Activated naive CD8-positive, alpha-beta T cell treated with anti-CD3 and anti-CD28 coated beads for 36 hours (primary cell): ENCODE data around the gene USP6. TPM values are rescaled to one million over a fixed set of nuclear protein-coding genes. Genes with fewer than 3 reads are reported as not detected.
A peak's percentile ranks its signal among the peaks of the same experiment; 100 is the strongest.
"Not testable (repeated sequence)": the region's sequence is repeated elsewhere in the genome, so short reads cannot be mapped to it uniquely, and the experiment has no call there.

Source experiments
- DNase-seq: peaks from one replicate; pipeline ENCODE4 v3.0.0; 2021
- H3K27ac Mint-ChIP-seq: one replicate; pipeline ENCODE4 v1.8.0; 2022; ENCODE audit warnings: mild to moderate bottlenecking, moderate library complexity, mixed read lengths
- H3K27me3 Mint-ChIP-seq: one replicate; pipeline ENCODE4 v1.8.0; 2022; ENCODE audit warnings: mild to moderate bottlenecking, mixed read lengths
- H3K36me3 Mint-ChIP-seq: one replicate; pipeline ENCODE4 v1.8.0; 2021; ENCODE audit warnings: mild to moderate bottlenecking, mixed read lengths
- H3K4me1 Mint-ChIP-seq: one replicate; pipeline ENCODE4 v1.8.0; 2021; ENCODE audit warnings: mixed read lengths
- H3K4me3 Mint-ChIP-seq: one replicate; pipeline ENCODE4 v1.8.0; 2022; ENCODE audit warnings: mild to moderate bottlenecking, moderate library complexity, mixed read lengths
- H3K9me3 Mint-ChIP-seq: one replicate; pipeline ENCODE4 v1.8.0; 2022; ENCODE audit warnings: mixed read lengths
- total RNA-seq, 2 experiments: library from RNA; stranded (reverse); gene quantifications; one replicate each; pipeline ENCODE4 v1.2.3, GENCODE V29; 2021

The USP6 gene
- total RNA-seq, 2 experiments from 2014 or later, result 0.04 to 0.10 TPM

DNA sequence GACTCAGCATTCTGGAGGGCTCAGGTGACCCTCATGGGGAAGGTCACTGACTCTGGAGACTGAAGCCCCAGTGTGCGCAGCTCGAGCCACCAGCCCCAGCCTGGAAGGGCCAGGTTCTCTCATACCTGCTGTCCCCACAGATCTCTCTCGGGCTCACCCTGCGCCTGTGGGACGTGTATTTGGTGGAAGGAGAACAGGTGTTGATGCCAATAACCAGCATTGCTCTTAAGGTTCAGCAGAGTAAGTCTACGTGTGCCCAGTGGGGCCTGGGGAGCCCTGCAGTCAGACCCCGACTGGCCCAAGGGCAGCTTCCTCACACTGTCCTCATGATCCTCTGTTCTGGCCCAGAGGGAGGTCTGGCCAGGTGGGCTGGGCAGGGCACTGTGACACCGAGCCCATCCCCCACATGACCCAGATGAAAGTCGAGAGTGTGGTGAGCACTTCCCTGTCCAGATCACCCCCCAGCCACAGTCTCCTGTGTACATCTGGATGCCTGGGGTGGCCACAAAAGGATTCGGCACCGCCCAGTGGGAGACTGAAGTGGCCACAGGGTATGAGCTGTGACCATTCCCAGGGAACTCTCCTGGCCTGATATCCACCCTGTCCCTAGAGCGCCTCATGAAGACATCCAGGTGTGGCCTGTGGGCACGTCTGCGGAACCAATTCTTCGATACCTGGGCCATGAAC lies 21.8 kb downstream of the USP6 start:
- DNase-seq, H3K9me3 Mint-ChIP-seq, H3K27ac Mint-ChIP-seq, H3K27me3 Mint-ChIP-seq, H3K4me3 Mint-ChIP-seq, H3K36me3 Mint-ChIP-seq, H3K4me1 Mint-ChIP-seq: not testable (repeated sequence)

DNA sequence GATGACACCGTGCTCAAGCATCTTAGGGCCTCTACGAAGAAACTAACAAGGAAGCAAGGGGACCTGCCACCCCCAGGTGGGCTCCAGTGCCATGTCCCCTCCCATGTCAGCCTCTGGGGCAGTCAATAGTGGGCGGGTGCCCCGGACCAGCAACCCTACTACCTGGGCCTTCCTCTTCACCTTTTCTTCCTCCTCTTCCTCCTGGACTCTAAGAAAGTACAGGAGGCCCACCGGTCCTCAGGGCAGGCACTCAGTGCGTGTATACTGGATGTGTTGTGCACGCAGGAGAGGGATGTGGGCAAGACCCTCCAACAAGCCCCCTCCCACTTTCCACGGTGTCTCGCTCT lies 22.3 kb downstream of the USP6 start:
- H3K27ac Mint-ChIP-seq, H3K36me3 Mint-ChIP-seq, H3K27me3 Mint-ChIP-seq, DNase-seq, H3K4me1 Mint-ChIP-seq, H3K4me3 Mint-ChIP-seq, H3K9me3 Mint-ChIP-seq: not testable (repeated sequence)

DNA sequence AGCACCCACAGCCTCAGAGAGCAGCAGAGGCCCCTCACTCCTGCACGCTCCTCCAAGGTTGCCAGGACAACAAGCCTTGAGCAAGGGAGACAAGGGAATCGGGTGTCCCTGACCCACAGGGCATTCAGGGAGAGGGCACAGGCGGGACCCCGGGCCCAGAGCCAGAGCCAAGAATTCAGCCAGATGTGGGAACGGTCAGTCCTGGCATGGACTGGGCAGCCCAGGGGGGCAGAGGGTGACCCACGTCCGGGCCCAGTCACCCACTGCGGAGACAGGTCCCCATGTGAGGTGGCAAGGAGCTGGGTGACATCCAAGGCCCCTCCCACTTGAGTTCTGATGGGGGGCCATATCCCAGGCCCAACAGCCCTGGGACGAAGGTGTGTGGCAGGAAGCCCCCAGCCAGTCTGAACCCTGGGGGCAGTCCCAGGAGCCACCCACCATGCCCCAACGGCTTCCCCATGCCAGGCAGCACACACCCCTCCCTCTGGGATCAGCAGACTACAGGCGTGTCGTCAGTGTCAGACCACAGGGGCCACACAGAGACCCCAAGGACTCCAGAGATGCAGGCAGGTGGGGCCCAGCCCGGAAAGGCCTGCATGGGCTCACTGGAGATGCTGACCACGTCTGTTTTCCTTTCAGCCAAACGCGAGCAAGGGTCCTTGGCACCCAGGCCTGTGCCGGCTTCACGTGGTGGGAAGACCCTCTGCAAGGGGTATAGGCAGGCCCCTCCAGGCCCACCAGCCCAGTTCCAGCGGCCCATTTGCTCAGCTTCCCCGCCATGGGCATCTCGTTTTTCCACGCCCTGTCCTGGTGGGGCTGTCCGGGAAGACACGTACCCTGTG lies 23.0 kb downstream of the USP6 start:
- no peak for DNase-seq
- Mint-ChIP-seq H3K36me3 (no peaks in the 10 kb centered on the region), H3K4me3 (no peak overlapping the region), H3K4me1 (no peaks in the 10 kb centered on the region), H3K9me3 (no peaks in the 10 kb centered on the region), H3K27ac (no peak overlapping the region), H3K27me3 (no peaks in the 10 kb centered on the region)

DNA sequence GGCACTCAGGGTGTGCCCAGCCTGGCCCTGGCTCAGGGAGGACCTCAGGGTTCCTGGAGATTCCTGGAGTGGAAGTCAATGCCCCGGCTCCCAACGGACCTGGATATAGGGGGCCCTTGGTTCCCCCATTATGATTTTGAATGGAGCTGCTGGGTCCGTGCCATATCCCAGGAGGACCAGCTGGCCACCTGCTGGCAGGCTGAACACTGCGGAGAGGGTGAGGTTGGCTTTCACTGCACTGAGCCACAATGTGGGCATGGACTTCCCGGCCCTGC lies 23.6 kb downstream of the USP6 start:
- H3K27ac Mint-ChIP-seq, result no peak overlapping the region
- no peak for DNase-seq
- H3K36me3 Mint-ChIP-seq, result no peaks in the 10 kb centered on the region
- H3K27me3 Mint-ChIP-seq, result no peaks in the 10 kb centered on the region
- H3K4me3 Mint-ChIP-seq, result no peak overlapping the region
- H3K4me1 Mint-ChIP-seq, result no peaks in the 10 kb centered on the region
- no peaks in the 10 kb centered on the region for H3K9me3 Mint-ChIP-seq

DNA sequence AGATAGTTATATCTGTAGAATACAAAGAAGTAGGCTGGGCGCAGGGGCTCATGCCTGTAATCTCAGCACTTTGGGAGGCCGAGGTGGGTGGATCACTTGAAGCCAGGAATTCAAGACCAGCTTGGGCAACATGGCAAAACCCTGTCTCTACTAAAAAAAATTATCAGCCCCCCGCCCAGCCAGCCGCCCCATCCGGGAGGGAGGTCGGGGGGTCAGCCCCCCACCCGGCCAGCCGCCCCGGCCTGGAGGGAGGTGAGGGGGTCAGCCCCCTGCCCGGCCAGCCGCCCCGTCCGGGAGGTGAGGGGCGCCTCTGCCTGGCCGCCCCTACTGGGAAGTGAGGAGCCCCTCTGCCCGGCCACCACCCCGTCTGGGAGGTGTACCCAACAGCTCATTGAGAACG lies 27.0 kb downstream of the USP6 start:
- H3K9me3 Mint-ChIP-seq, H3K4me3 Mint-ChIP-seq, H3K36me3 Mint-ChIP-seq, H3K27ac Mint-ChIP-seq, H3K27me3 Mint-ChIP-seq, DNase-seq, H3K4me1 Mint-ChIP-seq: not testable (repeated sequence)

DNA sequence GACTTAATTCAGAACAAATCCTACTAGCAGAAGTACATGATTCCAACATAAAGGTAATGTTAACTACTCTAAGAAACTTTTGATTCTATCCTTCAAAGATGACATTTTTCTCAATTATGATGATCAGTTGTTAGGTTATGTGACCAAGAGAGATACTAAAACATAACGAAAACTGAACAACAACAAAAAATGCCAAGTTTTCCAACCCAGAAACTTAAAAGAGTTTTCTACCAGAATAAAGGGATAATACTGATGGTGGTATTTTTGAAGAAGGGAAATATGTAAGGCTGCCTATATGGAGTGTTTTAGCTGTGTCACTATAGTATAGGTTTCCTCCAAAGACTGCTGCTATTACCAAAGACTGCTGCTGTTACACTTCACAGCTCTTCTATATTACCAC lies 30.3 kb downstream of the USP6 start:
- not testable (repeated sequence) for DNase-seq, H3K9me3 Mint-ChIP-seq, H3K4me1 Mint-ChIP-seq, H3K27me3 Mint-ChIP-seq, H3K27ac Mint-ChIP-seq, H3K4me3 Mint-ChIP-seq, H3K36me3 Mint-ChIP-seq

DNA sequence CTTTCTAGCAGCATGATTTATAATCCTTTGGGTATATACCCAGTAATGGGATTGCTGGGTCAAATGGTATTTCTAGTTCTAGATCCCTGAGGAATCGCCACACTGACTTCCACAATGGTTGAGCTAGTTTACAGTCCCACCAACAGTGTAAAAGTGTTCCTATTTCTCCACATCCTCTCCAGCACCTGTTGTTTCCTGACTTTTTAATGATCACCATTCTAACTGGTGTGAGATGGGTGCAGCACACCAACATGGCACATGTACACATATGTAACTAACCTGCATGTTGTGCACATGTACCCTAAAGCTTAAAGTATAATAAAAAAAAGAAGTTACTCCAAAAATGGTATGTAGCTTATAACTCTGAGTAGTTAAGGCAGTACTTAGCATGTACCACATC lies 44.9 kb downstream of the USP6 start:
- H3K27ac Mint-ChIP-seq, DNase-seq, H3K9me3 Mint-ChIP-seq, H3K4me1 Mint-ChIP-seq, H3K36me3 Mint-ChIP-seq, H3K4me3 Mint-ChIP-seq: not testable (repeated sequence)
- H3K27me3 Mint-ChIP-seq, result peaks cover 23% of the 10 kb centered on the region

DNA sequence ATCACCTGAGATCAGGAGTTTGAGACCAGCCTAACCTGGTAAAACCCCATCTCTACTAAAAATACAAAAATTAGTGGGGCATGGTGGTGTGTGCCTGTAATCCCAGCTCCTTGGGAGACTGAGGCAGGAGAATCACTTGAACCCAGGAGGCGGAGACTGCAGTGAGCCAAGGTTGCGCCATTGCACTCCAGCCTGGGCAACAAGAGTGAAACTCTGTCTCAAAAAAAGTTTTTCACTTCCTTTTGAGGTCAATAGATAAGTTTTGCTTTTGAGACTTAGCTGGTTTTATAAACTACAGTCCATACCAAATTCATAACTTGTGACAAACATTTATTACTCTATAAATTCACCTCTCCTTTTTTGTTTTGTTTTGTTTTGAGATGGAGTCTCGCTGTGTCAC lies 46.0 kb downstream of the USP6 start:
- not testable (repeated sequence) for H3K4me1 Mint-ChIP-seq

DNA sequence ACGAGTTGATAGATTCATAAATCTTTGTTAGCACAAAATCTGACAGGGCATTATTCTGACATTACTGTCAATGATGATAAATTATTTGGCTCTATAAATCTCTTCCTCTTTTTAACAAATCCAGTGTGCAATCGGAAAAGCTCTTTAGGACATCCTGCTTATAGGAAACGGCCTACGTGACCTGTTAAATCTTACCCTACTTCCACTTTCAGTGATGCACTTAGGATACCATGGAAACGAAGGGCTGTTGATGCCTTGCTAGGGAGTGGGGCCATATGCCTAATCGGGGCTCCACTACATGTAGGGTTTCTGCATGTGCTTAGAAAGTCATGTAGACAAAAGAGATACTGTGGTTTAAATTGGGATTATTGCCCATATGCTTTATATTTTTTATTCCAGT lies 48.6 kb downstream of the USP6 start:
- Mint-ChIP-seq H3K27me3 (peaks cover 18% of the 10 kb centered on the region), H3K36me3 (no peaks in the 10 kb centered on the region), H3K4me3 (no peak overlapping the region), H3K9me3 (no peaks in the 10 kb centered on the region), H3K4me1 (no peaks in the 10 kb centered on the region), H3K27ac (no peak overlapping the region)
- no peak for DNase-seq

More for the DNA sequence above, 46.0 kb downstream of the USP6 start:
- not testable (repeated sequence) for H3K4me3 Mint-ChIP-seq, DNase-seq, H3K9me3 Mint-ChIP-seq, H3K27ac Mint-ChIP-seq, H3K36me3 Mint-ChIP-seq
- peaks cover 24% of the 10 kb centered on the region for H3K27me3 Mint-ChIP-seq

DNA sequence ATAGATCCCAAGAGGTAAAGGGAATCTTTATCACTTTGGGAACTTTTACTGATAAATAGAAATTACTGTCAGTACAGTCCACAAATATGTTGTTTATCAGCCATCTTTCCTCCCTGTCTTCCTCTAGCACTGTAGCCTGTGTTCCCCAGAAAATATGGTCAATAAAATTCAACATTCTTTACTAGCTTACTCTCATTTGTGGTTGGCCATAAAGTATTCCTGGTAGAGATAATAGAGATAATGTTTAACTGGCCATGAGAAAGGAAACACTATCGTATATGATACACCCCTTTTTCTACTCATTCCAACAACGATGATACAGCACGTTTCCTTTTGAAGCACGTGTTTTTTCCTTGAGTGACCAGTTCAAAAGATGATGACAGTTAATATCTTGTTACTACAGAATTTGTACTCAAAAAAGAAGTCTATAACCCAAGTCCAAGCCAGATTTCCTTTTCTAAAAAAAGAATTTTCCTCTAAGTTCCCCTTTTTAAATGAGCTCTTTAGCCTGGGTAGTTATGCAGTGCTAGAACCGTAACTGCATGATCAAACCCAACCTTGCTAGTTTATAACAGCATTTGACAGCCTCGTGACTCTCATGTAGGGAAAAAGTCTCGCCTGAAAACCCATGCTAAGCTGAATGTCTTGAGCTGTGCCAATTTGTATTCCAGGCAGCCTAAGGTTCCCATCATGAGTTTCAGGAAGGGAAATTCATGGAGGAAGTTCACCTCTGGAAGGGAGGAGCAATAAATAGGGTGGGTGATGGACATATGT lies 50.1 kb downstream of the USP6 start:
- H3K4me1 Mint-ChIP-seq, DNase-seq, H3K27ac Mint-ChIP-seq, H3K4me3 Mint-ChIP-seq, H3K9me3 Mint-ChIP-seq, H3K36me3 Mint-ChIP-seq: not testable (repeated sequence)
- H3K27me3 Mint-ChIP-seq, result peaks cover 18% of the 10 kb centered on the region

DNA sequence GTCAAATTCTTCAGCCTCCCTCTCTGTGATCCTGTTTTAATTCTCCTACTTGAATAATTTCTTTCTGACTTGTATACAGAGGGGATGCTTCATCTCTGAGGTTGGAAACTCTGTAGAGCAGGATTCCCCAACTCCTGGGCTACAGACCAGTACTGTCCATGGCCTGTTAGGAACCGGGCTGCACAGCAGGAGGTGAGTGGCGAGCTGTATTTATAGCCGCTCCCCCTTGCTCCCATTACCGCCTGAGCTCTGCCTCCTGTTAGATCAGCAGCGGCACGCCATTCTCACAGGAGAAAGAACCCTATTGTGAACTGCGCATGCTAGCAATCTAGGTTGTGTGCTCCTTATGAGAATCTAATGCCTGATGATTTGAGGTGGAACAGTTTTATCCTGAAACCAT lies 59.2 kb downstream of the USP6 start:
- not testable (repeated sequence) for DNase-seq, H3K4me3 Mint-ChIP-seq, H3K27me3 Mint-ChIP-seq, H3K27ac Mint-ChIP-seq, H3K4me1 Mint-ChIP-seq
- Mint-ChIP-seq H3K36me3 (peaks cover 47% of the 10 kb centered on the region), H3K9me3 (peaks cover 33% of the 10 kb centered on the region)

DNA sequence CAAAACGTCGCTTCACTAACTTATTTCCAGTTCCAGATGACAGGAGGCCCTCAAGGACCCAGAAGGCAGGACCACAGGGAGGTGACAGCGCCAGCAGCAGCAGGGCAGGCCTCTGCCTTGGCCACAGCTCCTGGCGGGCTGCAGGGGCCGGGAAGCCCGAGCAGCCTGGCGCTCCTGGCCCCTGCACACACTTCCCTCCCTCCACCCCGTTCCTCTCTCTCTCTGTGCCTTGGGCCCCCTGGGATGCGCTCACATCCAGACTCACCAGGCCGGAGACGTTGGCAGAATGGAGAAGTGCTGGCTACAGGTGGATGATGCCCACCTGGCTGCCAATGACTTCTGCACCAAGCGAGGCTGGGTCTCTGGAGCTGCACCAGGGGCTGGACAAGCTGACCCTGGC lies 63.2 kb downstream of the USP6 start:
- H3K4me1 Mint-ChIP-seq, result no peaks in the 10 kb centered on the region
- H3K36me3 Mint-ChIP-seq, result peaks cover 77% of the 10 kb centered on the region
- no peaks in the 10 kb centered on the region for H3K27me3 Mint-ChIP-seq
- no peak overlapping the region for H3K27ac Mint-ChIP-seq
- DNase-seq, result no peak
- H3K9me3 Mint-ChIP-seq, result peaks cover 53% of the 10 kb centered on the region
- H3K4me3 Mint-ChIP-seq, result no peak overlapping the region

DNA sequence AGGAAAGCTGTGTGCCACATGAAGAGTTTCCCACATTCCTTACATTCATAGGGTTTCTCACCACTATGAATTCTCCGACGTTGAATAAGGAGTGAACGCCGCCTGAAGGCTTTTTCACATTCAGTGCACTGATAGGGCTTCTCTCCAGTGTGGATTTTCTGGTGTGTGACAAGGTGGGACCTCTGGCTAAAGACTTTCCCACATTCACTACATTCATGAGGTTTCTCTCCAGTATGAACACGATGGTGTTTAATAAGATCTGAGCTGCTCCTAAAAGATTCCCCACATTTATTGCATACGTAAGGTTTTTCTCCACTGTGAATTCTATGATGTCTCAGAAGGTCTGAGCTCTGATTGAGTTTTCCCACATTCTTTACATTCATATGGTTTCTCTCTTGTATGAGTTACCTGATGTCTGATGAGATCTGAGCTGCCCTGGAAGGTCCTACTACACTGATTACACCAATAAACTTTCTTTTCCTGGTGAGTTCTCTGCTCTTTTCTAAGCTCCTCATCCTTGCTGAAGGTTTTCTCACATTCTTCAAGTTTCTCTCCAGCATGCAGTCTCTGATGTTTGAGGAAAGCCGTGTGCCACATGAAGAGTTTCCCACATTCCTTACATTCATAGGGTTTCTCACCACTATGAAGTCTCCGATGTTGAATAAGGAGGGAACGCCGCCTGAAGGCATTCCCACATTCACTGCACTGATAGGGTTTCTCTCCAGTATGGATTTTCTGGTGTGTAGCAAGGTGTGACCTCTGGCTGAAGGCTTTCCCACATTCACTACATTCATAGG lies 65.9 kb downstream of the USP6 start:
- Mint-ChIP-seq H3K36me3 (peaks cover 82% of the 10 kb centered on the region), H3K4me3 (no peak overlapping the region), H3K9me3 (peaks cover 61% of the 10 kb centered on the region), H3K27ac (peak overlapping the region; percentile 51), H3K27me3 (no peaks in the 10 kb centered on the region), H3K4me1 (no peaks in the 10 kb centered on the region)
- DNase-seq, result no peak

DNA sequence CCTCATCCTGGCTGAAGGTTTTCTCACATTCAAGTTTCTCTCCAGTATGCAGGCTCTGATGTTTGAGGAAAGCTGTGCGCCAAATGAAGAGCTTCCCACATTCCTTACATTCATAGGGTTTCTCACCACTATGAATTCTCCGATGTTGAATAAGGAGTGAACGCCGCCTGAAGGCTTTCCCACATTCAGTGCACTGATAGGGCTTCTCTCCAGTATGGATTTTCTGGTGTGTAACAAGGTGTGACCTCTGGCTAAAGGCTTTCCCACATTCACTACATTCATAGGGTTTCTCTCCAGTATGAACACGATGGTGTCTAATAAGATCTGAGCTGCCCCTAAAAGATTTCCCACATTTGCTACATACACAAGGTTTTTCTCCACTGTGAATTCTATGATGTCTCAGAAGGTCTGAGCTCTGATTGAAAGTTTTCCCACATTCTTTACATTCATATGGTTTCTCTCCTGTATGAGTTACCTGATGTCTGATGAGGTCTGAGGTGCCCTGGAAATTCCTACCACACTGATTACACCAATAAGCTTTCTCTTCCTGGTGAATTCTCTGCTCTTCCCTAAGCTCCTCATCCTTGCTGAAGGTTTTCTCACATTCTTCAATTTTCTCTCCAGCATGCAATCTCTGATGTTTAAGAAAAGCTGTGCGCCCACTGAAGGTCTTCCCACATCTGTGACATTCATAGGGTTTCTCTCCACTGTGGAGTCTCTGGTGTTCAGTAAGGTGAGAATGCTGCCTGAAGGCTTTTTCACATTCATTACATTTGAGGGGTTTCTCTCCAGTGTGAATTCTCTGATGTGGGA lies 67.0 kb downstream of the USP6 start:
- DNase-seq, result no peak
- Mint-ChIP-seq H3K36me3 (peaks cover 83% of the 10 kb centered on the region), H3K27ac (peak overlapping the region; percentile 35), H3K27me3 (no peaks in the 10 kb centered on the region), H3K4me3 (no peak overlapping the region), H3K4me1 (no peaks in the 10 kb centered on the region), H3K9me3 (peaks cover 68% of the 10 kb centered on the region)
